HepG2 (cell line): ENCODE measurements around the gene SULT2B1. TPM values are rescaled to one million over a fixed set of nuclear protein-coding genes. Genes with fewer than 3 reads are reported as not detected.

Experiments used
- ATAC-seq: fragments of 200-7000 bp; cut with Tn5 transposase; 3 replicates; pipeline ENCODE4 v1.9.1; 2020; ENCODE audit warnings: mild to moderate bottlenecking, moderate library complexity
- BruUV-seq: library from RNA; stranded (reverse); fragments of 400-500 nt; replicated peaks from 2 replicates; lab custom pipeline; 2021; lab: Mats Ljungman, UMichigan
- CTCF ChIA-PET: fragments of 300-600 bp; formaldehyde crosslinking; extraction: SDS; loops from one replicate; lab custom pipeline; 2021; ENCODE audit warnings: low total read pairs, inconsistent platforms, low intra/inter-chr PET ratio; lab: Yijun Ruan, JAX
- POLR2A ChIA-PET: fragments of 350-600 bp; sonication (Branson Sonifier 250); formaldehyde crosslinking; loops from one replicate; lab custom pipeline; 2020; ENCODE audit warnings: antibody characterized with exemption, inconsistent platforms; lab: Yijun Ruan, JAX
- DNase-seq: peaks from one replicate; pipeline ENCODE4 v3.0.0-alpha.2; 2015; ENCODE audit warnings: low spot score
- FAIRE-seq: peaks from 3 replicates; lab custom pipeline; 2011; peaks lifted over from hg19 to GRCh38; lab: Jason Lieb, UNC
- H2AFZ ChIP-seq: one replicate; pipeline ENCODE4 v1.6.1; 2011; ENCODE audit warnings: low read length, inconsistent platforms
- H3K27ac ChIP-seq: fragments of 300-600 bp; 3 replicates; pipeline ENCODE4 v1.8.0; 2011; ENCODE audit warnings: mixed run types, mild to moderate bottlenecking, mixed read lengths, low read length, inconsistent platforms; ENCODE audit not compliant: insufficient read depth; ENCODE audit errors: extremely low read length
- H3K27me3 ChIP-seq, 2 experiments: fragments of 200-600 bp in 1 of 2; 2 replicates in 1 of 2; 3 replicates in 1 of 2; pipeline versions ENCODE4 v1.6.0 to v1.8.0; 2011; ENCODE audit warnings: low read length in 2 of 2, mild to moderate bottlenecking in 2 of 2, moderate library complexity in 2 of 2, inconsistent platforms in 1 of 2; ENCODE audit not compliant: insufficient read depth in 2 of 2, control insufficient read depth in 1 of 2
- H3K36me3 ChIP-seq, 2 experiments: fragments of 200-600 bp in 1 of 2; replicated peaks in 1 of 2; 2 replicates in 1 of 2; 3 replicates in 1 of 2; pipeline versions ENCODE4 v1.5.1 to v1.8.0; 2011; ENCODE audit warnings: low read length in 2 of 2, inconsistent platforms in 1 of 2; ENCODE audit not compliant: insufficient read depth in 2 of 2, control insufficient read depth in 1 of 2
- H3K4me1 ChIP-seq: 2 replicates; pipeline ENCODE4 v1.5.1; 2012; ENCODE audit warnings: low read length, inconsistent platforms; ENCODE audit not compliant: insufficient read depth
- H3K4me2 ChIP-seq: 2 replicates; pipeline ENCODE4 v1.6.0; 2011; ENCODE audit warnings: low read depth, low read length, inconsistent platforms
- H3K4me3 ChIP-seq, 3 experiments: fragments of 200-600 bp in 1 of 3; sonication (generic), shearing (Covaris generic) in 1 of 3; replicated peaks in 1 of 3; 2 replicates each; pipeline ENCODE4 v1.5.1; 2011 to 2016; ENCODE audit warnings: low read length in 3 of 3, inconsistent platforms in 2 of 3, low read depth in 2 of 3, mild to moderate bottlenecking in 2 of 3, control low read depth in 1 of 3, mixed read lengths in 1 of 3; ENCODE audit not compliant: insufficient read depth in 1 of 3
- H3K79me2 ChIP-seq: one replicate; pipeline ENCODE4 v1.6.1; 2011; ENCODE audit warnings: low read length, inconsistent platforms; ENCODE audit not compliant: insufficient read depth
- H3K9ac ChIP-seq: 2 replicates; pipeline ENCODE4 v1.6.0; 2011; ENCODE audit warnings: mild to moderate bottlenecking, low read depth, low read length, inconsistent platforms; ENCODE audit not compliant: insufficient read depth
- H3K9me3 ChIP-seq: 2 replicates; pipeline ENCODE4 v1.5.1; 2012; ENCODE audit warnings: mild to moderate bottlenecking, low read length
- H4K20me1 ChIP-seq: 2 replicates; pipeline ENCODE4 v1.6.0; 2011; ENCODE audit warnings: inconsistent platforms, mild to moderate bottlenecking, low read length, moderate library complexity; ENCODE audit not compliant: insufficient read depth
- GATA4 ChIP-seq: sonication (generic); IDR thresholded peaks from 2 replicates; pipeline ENCODE4 v1.6.1; 2016; ENCODE audit warnings: antibody characterized with exemption, low read depth, borderline replicate concordance
- HDAC2 ChIP-seq: sonication (generic); formaldehyde crosslinking; IDR thresholded peaks from 2 replicates; pipeline ENCODE4 v1.4.0; 2020; ENCODE audit warnings: missing genetic modification reagents
- HES4 ChIP-seq: sonication (generic); formaldehyde crosslinking; IDR thresholded peaks from 2 replicates; pipeline ENCODE4 v1.9.0; 2021; ENCODE audit warnings: mild to moderate bottlenecking, missing genetic modification reagents, borderline replicate concordance
- KDM4B ChIP-seq: sonication (generic); formaldehyde crosslinking; IDR thresholded peaks from 2 replicates; pipeline ENCODE4 v1.4.0; 2020; ENCODE audit warnings: missing genetic modification reagents
- SIN3A ChIP-seq: IDR thresholded peaks from 2 replicates; pipeline ENCODE4 v1.6.1; 2011; ENCODE audit warnings: low read depth, mild to moderate bottlenecking, control low read depth, low read length, borderline replicate concordance
- TEAD2 ChIP-seq: sonication (generic); formaldehyde crosslinking; IDR thresholded peaks from 2 replicates; pipeline ENCODE4 v1.9.0; 2021; ENCODE audit warnings: missing genetic modification reagents
- TRIM22 ChIP-seq: fragments of 450-650 bp; IDR thresholded peaks from 2 replicates; pipeline ENCODE4 v1.6.1; 2017
- ZNF263 ChIP-seq: sonication (generic); formaldehyde crosslinking; IDR thresholded peaks from 2 replicates; pipeline ENCODE4 v1.4.0; 2020; ENCODE audit warnings: missing genetic modification reagents
- ZNF414 ChIP-seq: sonication (generic); formaldehyde crosslinking; IDR thresholded peaks from 2 replicates; pipeline ENCODE4 v1.5.0; 2020; ENCODE audit warnings: missing genetic modification reagents
- ZNF432 ChIP-seq: sonication (generic); formaldehyde crosslinking; IDR thresholded peaks from 2 replicates; pipeline ENCODE4 v1.5.0; 2020; ENCODE audit warnings: missing genetic modification reagents, mild to moderate bottlenecking, borderline replicate concordance
- ZNF563 ChIP-seq: sonication (generic); formaldehyde crosslinking; IDR thresholded peaks from 2 replicates; pipeline ENCODE4 v1.8.0; 2022; ENCODE audit warnings: mild to moderate bottlenecking, moderate library complexity, missing genetic modification reagents
- ZNF570 ChIP-seq: sonication (generic); formaldehyde crosslinking; IDR thresholded peaks from 2 replicates; pipeline ENCODE4 v1.4.0; 2020; ENCODE audit warnings: mild to moderate bottlenecking, missing genetic modification reagents, borderline replicate concordance
- ZNF746 ChIP-seq: sonication (generic); formaldehyde crosslinking; IDR thresholded peaks from 2 replicates; pipeline ENCODE4 v1.8.0; 2022; ENCODE audit warnings: mild to moderate bottlenecking, missing genetic modification reagents
- WGBS: methylation state at CpG from one replicate; pipeline ENCODE4 v1.1.6; 2017; ENCODE audit warnings: low lambda C conversion rate; 5-methylcytosine and 5-hydroxymethylcytosine counted together
- in situ Hi-C: cut with HindIII; loops from 2 replicates; pipeline ENCODE4 v1.10.0; 2017; ENCODE audit warnings: low pct_unique_long_range_greater_than_20kb; ENCODE audit not compliant: extremely low pct_ligation_motif_present
- intact Hi-C: fragments of 100-400 bp; cut with micrococcal nuclease; formaldehyde crosslinking; loops from one replicate; pipeline ENCODE4 v1.10.0; 2022; ENCODE audit not compliant: unreplicated experiment
- polyA plus RNA-seq, 8 experiments: library from polyadenylated mRNA; depleted of rRNA in 3 of 8; stranded (reverse) in 7 of 8; unstranded in 1 of 8; fragments of >200 nt; fragmentation: Illumina TruSeq in 4 of 8; extraction: Trizol in 4 of 8; gene quantifications; 2 replicates each; pipeline versions ENCODE4 v1.2.1 to v1.2.3, GENCODE V29; 2011 to 2016; ENCODE audit warnings: low read depth in 4 of 8, missing spikeins in 1 of 8, mixed read lengths in 1 of 8; ENCODE audit not compliant: insufficient read depth in 1 of 8
- total RNA-seq, 5 experiments: library from RNA; depleted of rRNA; stranded (reverse); fragments of >200 nt; fragmentation: Illumina TruSeq; extraction: Trizol; gene quantifications; 2 replicates each; pipeline ENCODE4 v1.2.3, GENCODE V29; 2016; ENCODE audit warnings: low read depth in 1 of 5
- TF ChIP-seq, protein P1 (sequence below): sonication (generic); formaldehyde crosslinking; IDR thresholded peaks from 2 replicates; pipeline ENCODE4 v1.4.0; 2020; ENCODE audit warnings: missing genetic modification reagents, borderline replicate concordance

The SULT2B1 gene
- total and polyA plus RNA-seq, 2 of the 13 experiments (the other 11 are each of a cell fraction or from before 2014, with no cell fraction given), result 0.13 TPM; not detected in 1

GRCh38 chr19:48635966-48636858, 84.2 kb downstream of the SULT2B1 start:
- no peak for ATAC-seq
- H3K4me3 ChIP-seq, result peak overlapping the region; percentile 56 to 76 (median 59)
- in situ Hi-C loops, result no loop called here
- H3K4me2 ChIP-seq, result peak overlapping the region; percentile 96
- H3K27ac ChIP-seq, result peak overlapping the region; percentile 70
- H3K36me3 ChIP-seq, result no peaks in the 10 kb centered on the region
- POLR2A ChIA-PET, result interaction anchor here (1.1 to 2.0 kb wide), 3 partner anchors 9 to 17 kb away, joined by 4 to 12 read pairs (median 4); partner anchors contain the start of genes CA11, RPL18 and SPHK2
- H2AFZ ChIP-seq, result no peak overlapping the region
- DNase-seq, result no peak
- no peaks in the 10 kb centered on the region for H4K20me1 ChIP-seq
- no TSS peak for BruUV-seq
- peak overlapping the region; percentile 67 for H3K9ac ChIP-seq
- TF ChIP-seq HES4 (CRISPR knock-in tag) (0 out of 2 replicates have a peak, but pooled peaks have one; percentile 18), ZNF746 (no peak), GATA4 (no peak), ZNF263 (peak; percentile 79), ZNF414 (CRISPR knock-in tag) (0 out of 2 replicates have a peak, but pooled peaks have one; percentile 24), HDAC2 (CRISPR knock-in tag) (no peak), ZNF432 (CRISPR knock-in tag) (no peak), TEAD2 (CRISPR knock-in tag) (no peak), ZNF563 (CRISPR knock-in tag) (0 out of 2 replicates have a peak, but pooled peaks have one; percentile 16), ZNF570 (no peak), TRIM22 (no peak), SIN3A (peak; percentile 38; the same call in 1 of the 2 replicates), KDM4B (CRISPR knock-in tag) (no peak)
- TF ChIP-seq, protein P1, sequence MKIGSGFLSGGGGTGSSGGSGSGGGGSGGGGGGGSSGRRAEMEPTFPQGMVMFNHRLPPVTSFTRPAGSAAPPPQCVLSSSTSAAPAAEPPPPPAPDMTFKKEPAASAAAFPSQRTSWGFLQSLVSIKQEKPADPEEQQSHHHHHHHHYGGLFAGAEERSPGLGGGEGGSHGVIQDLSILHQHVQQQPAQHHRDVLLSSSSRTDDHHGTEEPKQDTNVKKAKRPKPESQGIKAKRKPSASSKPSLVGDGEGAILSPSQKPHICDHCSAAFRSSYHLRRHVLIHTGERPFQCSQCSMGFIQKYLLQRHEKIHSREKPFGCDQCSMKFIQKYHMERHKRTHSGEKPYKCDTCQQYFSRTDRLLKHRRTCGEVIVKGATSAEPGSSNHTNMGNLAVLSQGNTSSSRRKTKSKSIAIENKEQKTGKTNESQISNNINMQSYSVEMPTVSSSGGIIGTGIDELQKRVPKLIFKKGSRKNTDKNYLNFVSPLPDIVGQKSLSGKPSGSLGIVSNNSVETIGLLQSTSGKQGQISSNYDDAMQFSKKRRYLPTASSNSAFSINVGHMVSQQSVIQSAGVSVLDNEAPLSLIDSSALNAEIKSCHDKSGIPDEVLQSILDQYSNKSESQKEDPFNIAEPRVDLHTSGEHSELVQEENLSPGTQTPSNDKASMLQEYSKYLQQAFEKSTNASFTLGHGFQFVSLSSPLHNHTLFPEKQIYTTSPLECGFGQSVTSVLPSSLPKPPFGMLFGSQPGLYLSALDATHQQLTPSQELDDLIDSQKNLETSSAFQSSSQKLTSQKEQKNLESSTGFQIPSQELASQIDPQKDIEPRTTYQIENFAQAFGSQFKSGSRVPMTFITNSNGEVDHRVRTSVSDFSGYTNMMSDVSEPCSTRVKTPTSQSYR, result 0 out of 2 replicates have a peak, but pooled peaks have one; percentile 20
- no peak for FAIRE-seq
- intact Hi-C loops, result loop anchor here (2.0 kb wide), 1 partner anchor 17 kb away; the partner anchor contains the start of genes RPL18 and SPHK2
- peaks cover 0 to 8% of the 10 kb centered on the region in 2 experiments; a peak in 3 of 5 replicates for H3K27me3 ChIP-seq
- H3K9me3 ChIP-seq, result no peaks in the 10 kb centered on the region
- CTCF ChIA-PET, result no interaction called here
- WGBS, result 1% methylated on average over 29 of the region's 35 CpGs
- H3K4me1 ChIP-seq, result peaks cover 83% of the 10 kb centered on the region
- H3K79me2 ChIP-seq, result no peaks in the 10 kb centered on the region
